Measurements from ENCODE around the gene CCDC195.

Gene CCDC195

GRCh38 chr2:224688997-224689396 is 27.2 kb downstream of the CCDC195 start:
- no peaks in the 10 kb centered on the region for H3K27me3 ChIP-seq
- no peaks in the 10 kb centered on the region for H3K4me1 ChIP-seq
- no peak for DNase-seq
- TF ChIP-seq CTCF (IDR thresholded peaks at IDR 0.05; ENCODE audit: low read depth, low read length): no peak
- no peak overlapping the region for H3K4me3 ChIP-seq (ENCODE audit: low read depth, low read length)
- H3K9me3 ChIP-seq: no peaks in the 10 kb centered on the region
- no peaks in the 10 kb centered on the region for H3K36me3 ChIP-seq

GRCh38 chr2:224687156-224687555 is 29.0 kb downstream of the CCDC195 start:
- Histone ChIP-seq H3K4me1 (no peaks in the 10 kb centered on the region), H3K36me3 (no peaks in the 10 kb centered on the region), H3K4me3 (ENCODE audit: low read depth, low read length) (no peak overlapping the region), H3K27me3 (no peaks in the 10 kb centered on the region), H3K9me3 (no peaks in the 10 kb centered on the region)
- TF ChIP-seq CTCF (IDR thresholded peaks at IDR 0.05; ENCODE audit: low read depth, low read length): no peak
- no peak for DNase-seq

- H3K9me3 ChIP-seq: no peaks in the 10 kb centered on the region
- H3K4me1 ChIP-seq: no peaks in the 10 kb centered on the region
- H3K36me3 ChIP-seq: no peaks in the 10 kb centered on the region
- no peak for TF ChIP-seq CTCF (IDR thresholded peaks at IDR 0.05; ENCODE audit: low read depth, low read length)
- no peak overlapping the region for H3K4me3 ChIP-seq (ENCODE audit: low read depth, low read length)
- DNase-seq: no peak
- no peaks in the 10 kb centered on the region for H3K27me3 ChIP-seq
Observed at GRCh38 chr2:224685121-224685520, 31.0 kb downstream of the CCDC195 start.

- no peaks in the 10 kb centered on the region for H3K4me1 ChIP-seq
- H3K36me3 ChIP-seq: no peaks in the 10 kb centered on the region
- DNase-seq: no peak
- no peaks in the 10 kb centered on the region for H3K27me3 ChIP-seq
- no peak overlapping the region for H3K4me3 ChIP-seq (ENCODE audit: low read depth, low read length)
- no peak for TF ChIP-seq CTCF (IDR thresholded peaks at IDR 0.05; ENCODE audit: low read depth, low read length)
- H3K9me3 ChIP-seq: no peaks in the 10 kb centered on the region
Observed at GRCh38 chr2:224682134-224682533, 34.0 kb downstream of the CCDC195 start.

GRCh38 chr2:224671731-224672130 is 44.4 kb downstream of the CCDC195 start:
- no peak for TF ChIP-seq CTCF (IDR thresholded peaks at IDR 0.05; ENCODE audit: low read depth, low read length)
- H3K4me3 ChIP-seq (ENCODE audit: low read depth, low read length): no peak overlapping the region
- H3K4me1 ChIP-seq: no peaks in the 10 kb centered on the region; the same call in 1 of the 2 replicates
- H3K9me3 ChIP-seq: no peaks in the 10 kb centered on the region
- no peaks in the 10 kb centered on the region for H3K27me3 ChIP-seq
- H3K36me3 ChIP-seq: no peaks in the 10 kb centered on the region
- no peak for DNase-seq

- Histone ChIP-seq H3K36me3 (no peaks in the 10 kb centered on the region), H3K27me3 (no peaks in the 10 kb centered on the region), H3K4me1 (no peaks in the 10 kb centered on the region; the same call in 1 of the 2 replicates), H3K4me3 (ENCODE audit: low read depth, low read length) (no peak overlapping the region), H3K9me3 (no peaks in the 10 kb centered on the region)
- no peak for DNase-seq
- TF ChIP-seq CTCF (IDR thresholded peaks at IDR 0.05; ENCODE audit: low read depth, low read length): no peak
Observed at GRCh38 chr2:224670203-224670602, 46.0 kb downstream of the CCDC195 start.
